Endothelial cell of hepatic sinusoid (primary cell): ENCODE measurements around the gene PTPRF.

Experiments used
- in situ Hi-C: cut with HindIII; loops from 2 replicates; pipeline ENCODE4 v1.10.0; 2017; ENCODE audit warnings: low sequenced_read_pairs

PTPRF gene

DNA sequence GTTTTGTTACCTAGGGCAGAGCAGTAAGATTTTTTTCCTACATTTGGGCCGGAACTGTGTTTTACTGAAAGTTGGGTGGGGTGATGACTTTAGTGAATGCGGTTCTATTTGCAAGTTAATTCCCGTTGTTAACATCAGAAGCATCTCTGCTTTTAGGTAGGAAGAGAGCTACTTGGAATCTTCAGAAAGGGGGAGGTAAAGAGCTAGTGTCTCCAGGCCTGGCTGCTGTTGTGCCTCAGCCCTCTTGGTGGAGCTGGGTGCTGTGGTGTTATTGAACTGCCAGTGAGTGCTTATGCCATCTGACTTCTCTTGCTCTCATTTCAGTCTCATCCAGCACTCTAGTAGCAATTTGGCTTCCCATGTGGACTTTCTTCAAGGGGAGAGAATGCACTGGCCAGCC is 122.7 kb downstream of the PTPRF start:
- in situ Hi-C loops, result no loop called here

DNA sequence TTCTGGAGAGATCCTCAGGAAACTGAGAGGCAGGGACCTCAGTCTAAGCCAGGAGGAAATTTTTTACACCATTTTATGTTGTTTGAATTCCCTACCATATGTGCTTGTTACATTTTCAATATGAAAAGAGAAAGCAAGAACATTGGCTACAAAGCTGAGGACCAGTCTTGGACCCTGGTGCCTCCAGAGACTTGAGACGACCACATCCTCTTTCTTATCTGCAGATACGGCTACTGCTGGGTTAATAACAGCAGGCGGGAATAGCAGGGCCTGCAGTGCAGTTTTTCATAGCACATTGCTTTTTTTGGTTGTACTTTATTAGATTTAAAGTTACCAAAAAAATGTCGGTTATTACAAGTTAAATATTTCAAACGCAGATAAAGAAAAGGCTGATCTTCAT is 123.2 kb downstream of the PTPRF start:
- in situ Hi-C loops, result no loop called here

DNA sequence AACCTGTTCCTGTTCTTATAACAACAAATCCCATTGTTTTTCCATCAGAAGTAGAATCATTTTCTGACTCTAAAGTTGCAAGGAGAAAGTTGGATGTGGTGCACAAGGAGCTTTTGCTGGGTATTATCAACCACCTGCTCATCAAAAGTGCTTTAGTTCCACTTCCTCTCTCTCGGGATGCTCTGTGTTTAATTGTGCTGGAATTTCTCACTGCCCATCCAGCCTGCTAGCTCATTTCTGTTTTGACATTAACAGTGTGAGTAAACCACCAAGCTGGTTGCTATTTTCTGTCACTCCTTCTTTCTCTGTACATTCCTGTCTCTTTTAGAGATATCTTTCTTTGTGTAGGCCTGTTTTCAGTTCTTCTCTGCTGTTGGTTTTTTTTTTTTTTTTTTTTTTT is 125.3 kb downstream of the PTPRF start:
- in situ Hi-C loops, result no loop called here

DNA sequence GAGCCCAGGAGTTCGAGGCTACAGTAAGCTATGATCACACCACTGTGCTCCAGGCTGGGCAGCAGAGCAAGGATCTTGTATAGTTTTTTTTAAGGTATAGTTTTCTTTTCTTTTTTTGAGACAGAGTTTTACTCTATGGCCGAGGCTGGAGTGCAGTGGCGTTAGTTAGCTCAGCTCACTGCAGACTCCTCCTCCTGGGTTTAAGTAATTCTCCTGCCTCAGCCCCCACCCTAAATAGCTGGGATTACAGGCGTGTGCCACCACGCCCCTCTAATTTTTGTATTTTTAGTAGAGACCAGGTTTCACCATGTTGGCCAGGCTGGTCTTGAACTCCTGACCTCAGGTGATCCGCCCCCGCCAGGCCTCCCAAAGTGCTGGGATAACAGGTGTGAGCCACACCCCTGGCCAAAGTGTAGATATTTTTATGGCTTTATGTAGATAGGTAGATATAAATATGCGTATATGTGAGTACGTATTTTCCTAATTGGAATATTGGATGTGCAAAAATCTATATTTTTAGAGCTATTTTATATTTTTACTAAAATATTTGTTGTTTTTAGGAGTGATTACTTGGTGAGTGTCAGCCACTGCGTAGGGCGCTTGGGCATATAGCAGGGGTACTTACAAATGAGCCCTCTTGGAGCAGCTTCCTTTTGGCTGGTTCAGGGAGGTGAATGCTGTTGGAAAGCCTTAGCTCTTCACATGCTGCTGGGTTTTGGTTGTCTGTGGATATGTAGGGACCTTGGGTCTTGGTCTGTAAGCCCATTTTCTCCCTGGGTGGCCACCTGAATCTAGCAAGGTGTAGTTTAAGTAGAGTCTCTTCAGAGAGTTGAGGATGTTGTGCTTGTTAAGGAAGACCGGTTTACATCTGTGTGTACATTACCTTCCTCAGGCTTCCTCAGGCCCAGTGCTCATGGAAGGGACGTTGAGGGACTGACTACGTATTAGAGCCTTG is 128.8 kb downstream of the PTPRF start:
- in situ Hi-C loops, result loop anchor here (10.0 kb wide), 1 partner anchor 125 kb away; the partner anchor contains the start of gene PTPRF

DNA sequence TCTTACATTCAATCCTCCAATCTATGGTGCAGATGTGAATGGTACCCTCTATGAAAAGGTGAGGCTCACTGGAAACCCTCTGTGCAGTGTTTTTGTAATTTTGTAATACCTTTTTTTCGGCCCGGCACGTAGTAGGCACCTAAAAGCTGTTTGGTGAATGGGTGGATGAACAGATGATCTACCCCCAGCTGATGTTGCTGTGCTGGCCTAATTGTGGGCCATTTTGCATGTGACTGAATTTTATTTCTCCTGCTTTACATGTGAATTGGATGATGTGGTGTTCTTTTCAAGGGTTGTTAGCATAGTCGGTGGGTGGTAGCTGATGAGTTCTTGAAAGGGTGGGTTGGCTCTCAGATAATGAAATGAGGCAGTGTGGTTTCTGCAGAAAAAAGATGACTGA is 129.7 kb downstream of the PTPRF start:
- in situ Hi-C loops, result loop anchor here (10.0 kb wide), 1 partner anchor 126 kb away; the partner anchor contains the start of gene PTPRF

DNA sequence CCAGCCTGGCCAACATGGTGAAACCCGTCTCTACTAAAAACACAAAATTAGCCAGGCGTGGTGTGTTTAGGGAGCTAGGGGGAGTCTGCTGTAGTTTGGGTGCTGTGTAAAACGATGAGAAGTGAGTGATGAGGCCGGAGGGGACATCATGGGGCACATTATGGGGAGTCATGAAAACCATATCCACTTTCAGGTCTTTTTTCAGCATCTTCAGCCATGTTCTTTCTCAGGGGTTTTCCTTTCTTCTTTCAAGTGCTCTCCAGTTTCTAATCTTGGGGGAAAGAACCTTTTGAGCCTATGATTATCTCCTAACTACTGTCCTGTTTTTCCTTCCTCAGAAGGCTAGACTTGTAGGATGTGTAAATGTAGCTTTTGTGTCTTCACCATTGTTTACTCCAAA is 133.7 kb downstream of the PTPRF start:
- in situ Hi-C loops, result loop anchor here (10.0 kb wide), 1 partner anchor 130 kb away; the partner anchor contains the start of gene PTPRF

DNA sequence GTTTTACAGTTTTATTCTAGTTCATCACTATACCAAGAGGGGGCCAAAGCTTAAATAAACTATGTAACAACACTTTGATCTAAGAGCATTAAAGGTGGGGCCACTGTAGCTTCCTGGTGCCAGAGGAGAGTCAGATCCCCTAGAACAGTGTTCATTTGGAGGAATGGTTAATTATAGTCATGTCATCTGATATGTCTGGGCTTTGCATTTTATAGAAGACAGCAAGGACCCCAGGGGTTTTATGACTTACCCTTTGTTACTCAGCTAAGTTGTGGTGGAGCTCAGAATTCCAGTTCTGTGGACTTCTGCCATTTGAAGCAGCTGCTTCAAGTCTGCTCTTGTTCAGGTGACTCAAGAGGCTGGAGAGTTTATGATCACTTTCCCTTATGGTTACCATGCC is 135.9 kb downstream of the PTPRF start:
- in situ Hi-C loops, result loop anchor here (5.0 to 10.0 kb wide), 2 partner anchors 41 to 132 kb away; partner anchors contain the start of genes PTPRF and ST3GAL3

DNA sequence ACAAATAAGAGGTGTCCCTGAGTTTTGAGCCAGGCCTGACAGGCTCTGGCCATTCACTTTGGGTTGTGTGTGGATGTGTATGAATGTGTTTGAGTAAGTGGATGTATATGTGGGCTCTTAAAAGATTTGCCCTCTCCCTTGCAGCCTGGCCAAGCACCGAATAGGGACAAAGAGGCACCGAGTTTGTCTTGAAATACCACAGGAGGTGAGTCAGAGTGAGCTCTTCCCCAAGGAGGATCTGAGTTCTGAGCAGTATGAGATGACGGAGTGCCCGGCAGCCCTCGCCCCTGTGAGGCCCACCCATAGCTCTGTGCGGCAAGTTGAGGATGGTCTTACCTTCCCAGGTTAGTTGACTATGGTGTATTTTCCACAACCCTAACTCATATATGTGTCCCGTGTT is 138.3 kb downstream of the PTPRF start:
- in situ Hi-C loops, result loop anchor here (5.0 to 10.0 kb wide), 2 partner anchors 38 to 134 kb away; partner anchors contain the start of genes PTPRF and ST3GAL3

DNA sequence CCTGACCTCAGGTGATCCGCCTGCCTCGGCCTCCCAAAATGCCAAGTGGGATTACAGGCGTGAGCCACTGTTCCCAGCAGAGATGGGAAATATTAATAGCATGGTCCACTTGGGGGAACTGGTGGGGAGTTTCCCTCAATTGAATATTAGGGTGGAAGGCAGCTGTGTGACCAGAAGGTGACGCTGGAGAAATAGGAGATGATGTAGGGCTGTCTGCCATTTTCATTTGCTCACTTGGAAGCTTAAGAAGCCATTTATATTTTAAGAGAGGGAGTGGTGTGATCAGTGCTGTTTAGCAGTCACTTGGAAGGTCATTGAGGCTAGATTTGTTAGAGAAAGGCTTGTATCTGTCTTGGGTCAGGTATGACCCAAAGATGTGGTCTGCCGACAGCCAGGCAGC is 139.2 kb downstream of the PTPRF start:
- in situ Hi-C loops, result loop anchor here (5.0 to 10.0 kb wide), 2 partner anchors 37 to 135 kb away; partner anchors contain the start of genes PTPRF and ST3GAL3

DNA sequence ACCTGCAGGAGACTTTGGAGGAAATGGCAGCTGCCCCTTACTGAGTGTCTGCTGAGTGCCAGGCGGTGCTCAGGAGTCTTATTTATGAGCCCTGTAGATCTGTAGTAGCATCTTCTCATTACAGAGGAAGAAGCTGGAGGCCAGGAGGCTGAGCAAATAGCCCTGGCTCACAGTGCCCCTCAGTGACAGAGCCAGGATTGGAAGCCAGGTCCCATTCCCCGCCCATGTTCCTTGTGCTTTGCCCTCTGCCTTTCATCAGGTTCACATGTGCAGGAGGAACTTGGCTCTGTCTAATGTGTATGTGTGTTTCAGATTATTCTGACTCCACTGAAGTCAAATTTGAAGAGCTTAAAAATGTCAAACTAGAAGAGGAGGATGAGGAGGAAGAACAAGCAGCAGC is 140.5 kb downstream of the PTPRF start:
- in situ Hi-C loops, result no loop called here

DNA sequence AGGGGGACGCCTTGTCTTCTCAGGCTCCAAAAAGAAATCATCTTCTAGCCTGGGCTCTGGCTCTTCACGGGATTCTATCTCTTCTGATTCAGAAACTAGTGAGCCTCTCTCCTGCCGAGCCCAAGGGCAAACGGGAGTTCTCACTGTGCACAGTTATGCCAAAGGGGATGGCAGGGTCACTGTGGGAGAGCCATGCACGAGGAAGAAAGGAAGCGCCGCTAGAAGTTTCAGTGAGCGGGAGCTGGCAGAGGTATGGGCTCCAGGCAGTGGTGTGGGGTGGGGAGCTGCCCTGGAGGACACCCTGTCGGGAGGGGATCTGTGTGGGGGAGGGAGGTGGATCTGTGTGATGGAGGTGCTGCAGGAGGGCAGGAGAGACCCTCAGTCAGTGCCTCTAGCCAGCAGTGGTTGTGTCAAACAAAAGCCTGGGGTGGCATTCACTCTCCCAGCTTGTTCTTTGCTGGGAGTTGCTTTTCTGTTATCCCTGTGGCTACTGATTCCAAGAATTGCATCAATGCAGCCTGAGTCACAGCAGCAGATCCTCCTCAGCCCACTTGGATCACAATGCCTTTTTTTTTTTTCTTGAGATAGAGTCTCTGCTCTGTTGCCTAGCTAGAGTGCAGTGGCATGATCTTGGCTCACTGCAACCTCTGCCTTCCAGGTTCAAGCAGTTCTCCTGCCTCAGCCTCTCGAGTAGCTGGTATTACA is 141.1 kb downstream of the PTPRF start:
- in situ Hi-C loops, result no loop called here

DNA sequence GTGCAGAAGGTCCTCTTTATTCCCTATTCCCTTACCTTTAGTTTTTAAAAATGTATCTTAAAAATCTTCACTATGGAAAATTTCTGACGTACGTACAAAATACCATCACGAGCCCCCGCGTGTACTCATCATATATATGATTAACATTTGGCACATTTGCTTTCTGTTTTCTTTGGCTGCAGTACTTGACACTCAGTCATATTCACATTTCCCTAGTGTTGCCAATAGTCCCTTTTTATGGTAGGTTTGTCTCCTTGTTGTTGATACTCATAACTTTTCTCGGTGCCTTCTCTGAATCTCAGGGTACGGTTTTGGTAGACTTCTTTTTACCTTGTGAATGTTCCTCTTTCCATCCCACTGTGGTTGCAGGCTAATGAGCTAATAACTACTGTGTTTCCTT is 142.6 kb downstream of the PTPRF start:
- in situ Hi-C loops, result no loop called here
